CD14-positive monocyte (primary cell): Measurements from ENCODE around the gene ZFYVE28. TPM values are rescaled to one million over a fixed set of nuclear protein-coding genes. Genes with fewer than 3 reads are reported as not detected.
A peak's percentile ranks its signal among the peaks of the same experiment; 100 is the strongest.

Source experiments
- DNase-seq, 3 donors: peaks; one replicate each; pipeline ENCODE4 v3.0.0-alpha.2; 2011 to 2022
- H2AFZ ChIP-seq: 2 replicates; pipeline ENCODE4 v1.6.0; 2012; ENCODE audit warnings: mild to moderate bottlenecking, low read depth, low read length, inconsistent platforms; ENCODE audit not compliant: insufficient read depth, poor library complexity, severe bottlenecking
- H3K27ac ChIP-seq, 2 donors: 1 replicate in 1 of 2; 2 replicates in 1 of 2; pipeline ENCODE4 v1.5.1; 2012 to 2013; ENCODE audit warnings: low read length in 2 of 2, control low read depth in 1 of 2, inconsistent platforms in 1 of 2, low read depth in 1 of 2, mild to moderate bottlenecking in 1 of 2
- H3K27me3 ChIP-seq, 2 donors: one replicate each; pipeline versions ENCODE4 v1.6.0 to v1.6.1; 2011 to 2013; ENCODE audit warnings: low read length in 2 of 2; ENCODE audit not compliant: control insufficient read depth in 2 of 2, insufficient read depth in 2 of 2
- H3K36me3 ChIP-seq, 2 donors: replicated peaks in 1 of 2; 1 replicate in 1 of 2; 2 replicates in 1 of 2; pipeline versions ENCODE4 v1.5.1 to v1.6.1; 2012 to 2013; ENCODE audit warnings: low read length in 2 of 2, control low read depth in 1 of 2, inconsistent platforms in 1 of 2, mild to moderate bottlenecking in 1 of 2; ENCODE audit not compliant: insufficient read depth in 2 of 2, control insufficient read depth in 1 of 2
- H3K4me1 ChIP-seq, 2 donors: 1 replicate in 1 of 2; 2 replicates in 1 of 2; pipeline versions ENCODE4 v1.5.1 to v1.6.1; 2012 to 2013; ENCODE audit warnings: low read length in 2 of 2, control low read depth in 1 of 2, inconsistent platforms in 1 of 2, mild to moderate bottlenecking in 1 of 2, moderate library complexity in 1 of 2; ENCODE audit not compliant: insufficient read depth in 2 of 2, control insufficient read depth in 1 of 2
- H3K4me2 ChIP-seq: replicated peaks from 2 replicates; pipeline ENCODE3; 2012; ENCODE audit warnings: low read length, moderate library complexity, mild to moderate bottlenecking; ENCODE audit not compliant: poor library complexity, severe bottlenecking; ENCODE audit errors: extremely low read depth
- H3K4me3 ChIP-seq, 3 experiments: fragments of 200-600 bp in 1 of 3; sonication (generic) in 1 of 3; replicated peaks in 1 of 3; 1 replicate in 2 of 3; 2 replicates in 1 of 3; pipeline ENCODE4 v1.5.1; 2011 to 2013; ENCODE audit warnings: low read length in 3 of 3, mild to moderate bottlenecking in 3 of 3, control low read depth in 2 of 3, low read depth in 2 of 3, inconsistent platforms in 1 of 3, moderate library complexity in 1 of 3
- H3K79me2 ChIP-seq: 2 replicates; pipeline ENCODE4 v1.6.0; 2012; ENCODE audit warnings: mild to moderate bottlenecking, control low read depth, inconsistent platforms, low read length, moderate library complexity; ENCODE audit not compliant: insufficient read depth
- H3K9ac ChIP-seq: 2 replicates; pipeline ENCODE4 v1.6.0; 2017; ENCODE audit warnings: low read length, mild to moderate bottlenecking; ENCODE audit not compliant: insufficient read depth, poor library complexity, severe bottlenecking
- H3K9me3 ChIP-seq, 2 donors: replicated peaks in 1 of 2; 1 replicate in 1 of 2; 2 replicates in 1 of 2; pipeline versions ENCODE4 v1.5.1 to v1.6.1; 2012 to 2013; ENCODE audit warnings: low read length in 2 of 2, control low read depth in 1 of 2; ENCODE audit not compliant: control insufficient read depth in 1 of 2, insufficient read depth in 1 of 2
- H4K20me1 ChIP-seq: 2 replicates; pipeline ENCODE4 v1.6.0; 2012; ENCODE audit warnings: mild to moderate bottlenecking, low read length, control low read depth, moderate library complexity; ENCODE audit not compliant: insufficient read depth
- H3K27ac Mint-ChIP-seq, 7 donors: one replicate each; pipeline ENCODE4 v1.8.0; 2020; ENCODE audit warnings: mild to moderate bottlenecking in 7 of 7, mixed read lengths in 7 of 7, moderate library complexity in 6 of 7, inconsistent platforms in 2 of 7
- H3K27me3 Mint-ChIP-seq, 3 donors: one replicate each; pipeline ENCODE4 v1.8.0; 2021 to 2022; ENCODE audit warnings: low read depth in 3 of 3, mild to moderate bottlenecking in 3 of 3, mixed read lengths in 3 of 3, moderate library complexity in 3 of 3, inconsistent platforms in 1 of 3
- H3K36me3 Mint-ChIP-seq, 2 donors: one replicate each; pipeline ENCODE4 v1.8.0; 2020; ENCODE audit warnings: mixed read lengths in 2 of 2, inconsistent platforms in 1 of 2, mild to moderate bottlenecking in 1 of 2
- H3K4me1 Mint-ChIP-seq: one replicate; pipeline ENCODE4 v1.8.0; 2020; ENCODE audit warnings: mild to moderate bottlenecking, mixed read lengths
- H3K4me3 Mint-ChIP-seq, 2 donors: one replicate each; pipeline ENCODE4 v1.8.0; 2020; ENCODE audit warnings: mild to moderate bottlenecking in 2 of 2, mixed read lengths in 2 of 2, moderate library complexity in 1 of 2
- H3K9me3 Mint-ChIP-seq, 7 donors: one replicate each; pipeline ENCODE4 v1.8.0; 2020 to 2022; ENCODE audit warnings: mixed read lengths in 7 of 7, mild to moderate bottlenecking in 6 of 7, moderate library complexity in 6 of 7, inconsistent platforms in 2 of 7
- CTCF ChIP-seq: fragments of 200-600 bp; IDR thresholded peaks from one replicate; pipeline ENCODE4 v1.8.0; 2022; ENCODE audit warnings: antibody characterized with exemption, mild to moderate bottlenecking
- WGBS: methylation state at CpG from one replicate; pipeline ENCODE4 v1.1.5; 2013; ENCODE audit warnings: missing lambda C conversion rate; ENCODE audit not compliant: insufficient coverage; 5-methylcytosine and 5-hydroxymethylcytosine counted together
- intact Hi-C, 2 donors: fragments of 100-400 bp; cut with micrococcal nuclease; formaldehyde crosslinking; loops; one replicate each; pipeline versions ENCODE4 v1.15.0 to v1.15.1; 2023
- polyA plus RNA-seq, 3 donors: library from polyadenylated mRNA; depleted of rRNA in 1 of 3; unstranded in 2 of 3; stranded (reverse) in 1 of 3; fragments of 300-500 nt in 2 of 3; fragments of >200 nt in 1 of 3; fragmentation: Illumina TruSeq in 2 of 3; gene quantifications; 1 replicate in 2 of 3; 2 replicates in 1 of 3; pipeline ENCODE4 v1.2.3, GENCODE V29; 2012 to 2021

Gene ZFYVE28
- polyA plus RNA-seq, 3 donors: 1.0 to 4.4 (median 1.1) TPM

DNA sequence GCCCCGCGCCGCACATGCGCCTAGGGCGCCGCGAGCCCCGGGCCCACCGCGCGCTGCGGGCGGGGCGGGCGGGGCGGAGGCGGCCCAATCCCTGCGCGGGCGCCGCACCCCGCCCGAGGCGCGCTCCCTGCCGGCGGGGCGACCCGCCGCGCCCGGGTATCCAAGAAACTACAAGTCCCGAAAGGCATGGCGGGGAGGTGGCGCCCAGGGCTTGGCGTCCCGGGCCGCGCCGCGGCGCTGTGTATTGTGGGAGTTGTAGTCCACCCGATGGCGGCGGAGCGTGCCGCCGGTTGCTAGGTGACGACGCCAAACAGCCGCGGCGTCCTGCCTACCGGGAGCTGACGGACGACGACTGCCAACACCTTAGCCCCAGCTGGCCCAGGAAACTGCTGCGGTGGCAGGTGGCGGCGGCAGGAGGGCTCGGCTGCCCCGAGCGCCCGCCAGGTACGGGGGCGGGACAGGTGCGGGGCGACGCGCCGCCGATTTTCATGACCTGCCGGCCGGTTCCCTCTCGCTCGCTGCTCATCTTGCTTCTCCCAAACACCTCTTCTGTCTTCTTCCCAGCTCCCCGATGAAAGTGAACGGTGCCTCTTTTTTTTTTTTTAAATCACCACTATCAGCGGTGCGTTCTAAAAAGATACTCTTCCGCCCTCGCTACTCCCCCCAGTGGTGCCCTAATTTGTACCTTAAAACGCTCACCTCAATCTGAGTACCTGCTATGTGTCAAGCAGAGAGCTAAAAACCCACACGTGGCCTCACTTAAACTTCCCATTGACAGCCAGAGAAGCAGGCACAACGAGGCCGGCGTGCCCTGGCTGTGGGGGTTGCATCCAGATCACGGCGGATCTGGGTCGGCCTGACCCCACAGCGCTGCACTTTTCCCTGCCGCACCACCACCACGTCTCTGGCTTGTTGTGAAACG lies 466 bp upstream of the ZFYVE28 start, which contains the start of gene CFAP99:
TSS of gene CFAP99 (plus strand) at position 306 of the 922 bp plus-strand sequence.
- Mint-ChIP-seq H3K27me3 (peaks cover 46 to 55% (median 50%) of the 10 kb centered on the region in 3 donors), H3K27ac (peak within 1 kb of the TSS; percentile 75 to 97 (median 90)), H3K4me3 (peak within 1 kb of the TSS; percentile 91 to 95), H3K9me3 (peaks cover 0 to 13% (median 3%) of the 10 kb centered on the region in 7 donors), H3K36me3 (peaks cover 8 to 18% of the 10 kb centered on the region in 2 donors), H3K4me1 (peaks cover 44% of the 10 kb centered on the region)
- Histone ChIP-seq H3K27ac (peak within 1 kb of the TSS; percentile 38 to 65), H3K79me2 (no peaks in the 10 kb centered on the region), H3K27me3 (peaks cover 16 to 41% of the 10 kb centered on the region in 2 donors), H3K36me3 (no peaks in the 10 kb centered on the region), H3K4me1 (peaks cover 39 to 49% of the 10 kb centered on the region in 2 donors), H3K4me3 (peak within 1 kb of the TSS; percentile 48 to 76 (median 53)), H3K4me2 (peak within 1 kb of the TSS; percentile 83), H3K9me3 (no peaks in the 10 kb centered on the region), H3K9ac (peak within 1 kb of the TSS; percentile 57), H2AFZ (peak within 1 kb of the TSS; percentile 71), H4K20me1 (no peaks in the 10 kb centered on the region)
- peak; percentile 93 to 95 (median 95) for DNase-seq
- intact Hi-C loops: loop anchor here (2.0 to 5.0 kb wide), 5 partner anchors 50 to 543 kb away; partner anchors contain the start of genes FAM193A (in 1 of the 2), GRK4 (in 1 of the 2), MXD4 (in 1 of the 2) and NOP14 (in 1 of the 2)
- WGBS: under 1% methylated on average over 87 of the region's 94 CpGs
- TF ChIP-seq CTCF: no peak

- Histone ChIP-seq H3K4me3 (peak overlapping the region; percentile 37 to 76 (median 48)), H3K9me3 (no peaks in the 10 kb centered on the region), H2AFZ (peak overlapping the region; percentile 77), H4K20me1 (no peaks in the 10 kb centered on the region), H3K27me3 (peaks cover 16 to 41% of the 10 kb centered on the region in 2 donors), H3K79me2 (no peaks in the 10 kb centered on the region), H3K4me1 (peaks cover 55 to 65% of the 10 kb centered on the region in 2 donors), H3K36me3 (no peaks in the 10 kb centered on the region), H3K4me2 (peak overlapping the region; percentile 83), H3K27ac (no peak overlapping the region), H3K9ac (peak overlapping the region; percentile 49)
- no peak for TF ChIP-seq CTCF
- peak in 1 of 3 donors; percentile 21 for DNase-seq
- Mint-ChIP-seq H3K4me3 (peak overlapping the region; percentile 91 to 95), H3K27me3 (peaks cover 46 to 55% (median 50%) of the 10 kb centered on the region in 3 donors), H3K4me1 (peaks cover 60% of the 10 kb centered on the region), H3K27ac (peak overlapping the region in 4 of 7 donors; percentile 60 to 87 (median 76)), H3K36me3 (peaks cover 8 to 18% of the 10 kb centered on the region in 2 donors), H3K9me3 (peaks cover 0 to 13% (median 3%) of the 10 kb centered on the region in 7 donors)
- intact Hi-C loops: loop anchor here (5.0 kb wide), 3 partner anchors 120 to 545 kb away; partner anchors contain the start of genes FAM193A (in 1 of the 2), GRK4 (in 1 of the 2), MXD4 (in 1 of the 2) and NOP14 (in 1 of the 2)
- under 1% methylated on average over 56 of the region's 61 CpGs for WGBS
Observed at GRCh38 chr4:2417226-2417764, 1.1 kb downstream of the ZFYVE28 start.
